ENCODE measurements around the gene GAS1.

Gene GAS1

GRCh38 chr9:86921151-86921923 lies 26.0 kb downstream of the GAS1 start:
- no peak for DNase-seq

GRCh38 chr9:86918556-86918955 lies 28.8 kb downstream of the GAS1 start:
- DNase-seq: no peak

DNA sequence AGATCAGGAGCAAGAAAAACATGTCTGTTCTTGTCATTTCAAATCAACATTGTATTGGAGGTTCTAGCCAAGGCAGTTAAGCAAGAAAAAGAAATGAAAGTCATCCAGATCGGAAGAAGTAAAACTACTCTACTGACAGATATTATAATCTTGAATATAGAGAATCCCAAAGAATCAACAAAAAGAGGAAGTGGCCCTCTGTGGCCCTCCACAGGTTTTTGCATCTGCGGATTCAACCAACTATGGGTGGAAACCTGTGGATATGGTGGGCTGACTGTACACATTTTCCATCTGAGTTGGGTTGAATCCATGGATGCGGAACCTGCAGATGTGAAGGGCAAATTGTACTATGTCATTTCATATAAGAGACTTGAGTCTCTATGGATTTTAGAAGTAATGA lies 35.1 kb downstream of the GAS1 start:
- DNase-seq: no peak

DNA sequence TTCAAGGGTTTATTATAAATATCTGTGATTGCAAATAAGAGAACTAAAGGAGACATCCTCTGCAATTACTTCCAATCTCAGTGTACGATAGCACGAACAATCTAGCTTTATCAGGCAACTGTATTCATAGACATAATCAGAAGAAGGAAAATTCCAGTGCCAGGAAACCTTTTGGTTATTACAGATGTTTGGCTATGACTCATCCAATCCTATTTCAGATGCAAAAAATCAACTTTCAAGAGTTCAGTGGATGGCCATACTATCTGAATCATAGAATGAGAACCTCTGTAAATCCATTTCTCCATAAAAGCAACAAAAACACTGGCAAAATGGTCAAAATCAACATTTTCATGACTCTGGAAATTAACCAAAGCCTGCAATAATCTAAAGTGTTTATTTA lies 37.9 kb downstream of the GAS1 start:
- no peak for DNase-seq

DNA sequence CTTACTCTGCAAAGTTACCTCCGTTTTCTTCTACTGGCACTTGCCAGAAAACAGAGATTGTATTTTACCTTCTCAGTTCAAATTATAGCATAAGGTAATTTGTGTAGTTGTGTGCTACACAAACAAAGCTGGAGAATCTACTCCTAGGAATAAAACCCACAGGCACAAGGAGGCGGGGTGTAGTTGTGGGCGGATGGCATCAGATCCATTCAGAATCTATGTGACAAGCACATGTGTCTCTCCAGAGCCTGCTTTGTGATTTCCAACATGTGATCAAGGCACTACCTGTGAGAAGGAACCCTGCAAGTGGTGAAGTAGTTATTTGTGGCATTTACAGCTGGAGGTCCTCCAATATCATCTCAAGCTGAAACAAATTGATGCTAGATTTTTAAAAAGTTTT lies 39.0 kb downstream of the GAS1 start:
- DNase-seq: no peak

DNA sequence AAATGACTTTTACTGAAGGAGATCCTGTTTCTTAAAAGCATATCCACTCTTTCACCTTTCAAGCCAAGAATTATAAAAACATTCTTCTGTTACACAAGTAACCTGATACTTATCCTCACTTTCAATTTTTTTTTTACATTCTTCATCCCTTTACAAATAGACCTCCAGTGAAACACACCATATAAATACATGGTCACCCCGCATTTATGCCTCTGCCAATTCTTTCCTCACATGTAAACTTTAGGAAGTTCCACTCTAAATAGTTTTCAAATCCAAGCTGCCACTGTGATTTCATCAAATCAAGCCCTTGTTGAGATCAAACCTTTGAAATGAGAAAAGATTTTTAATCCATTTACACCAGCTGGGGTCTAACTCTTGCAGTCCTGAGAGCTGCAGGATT lies 40.0 kb downstream of the GAS1 start:
- no peak for DNase-seq

- no peak for DNase-seq
These were observed 43.6 kb downstream of the GAS1 start for GRCh38 chr9:86903734-86904085.

DNA sequence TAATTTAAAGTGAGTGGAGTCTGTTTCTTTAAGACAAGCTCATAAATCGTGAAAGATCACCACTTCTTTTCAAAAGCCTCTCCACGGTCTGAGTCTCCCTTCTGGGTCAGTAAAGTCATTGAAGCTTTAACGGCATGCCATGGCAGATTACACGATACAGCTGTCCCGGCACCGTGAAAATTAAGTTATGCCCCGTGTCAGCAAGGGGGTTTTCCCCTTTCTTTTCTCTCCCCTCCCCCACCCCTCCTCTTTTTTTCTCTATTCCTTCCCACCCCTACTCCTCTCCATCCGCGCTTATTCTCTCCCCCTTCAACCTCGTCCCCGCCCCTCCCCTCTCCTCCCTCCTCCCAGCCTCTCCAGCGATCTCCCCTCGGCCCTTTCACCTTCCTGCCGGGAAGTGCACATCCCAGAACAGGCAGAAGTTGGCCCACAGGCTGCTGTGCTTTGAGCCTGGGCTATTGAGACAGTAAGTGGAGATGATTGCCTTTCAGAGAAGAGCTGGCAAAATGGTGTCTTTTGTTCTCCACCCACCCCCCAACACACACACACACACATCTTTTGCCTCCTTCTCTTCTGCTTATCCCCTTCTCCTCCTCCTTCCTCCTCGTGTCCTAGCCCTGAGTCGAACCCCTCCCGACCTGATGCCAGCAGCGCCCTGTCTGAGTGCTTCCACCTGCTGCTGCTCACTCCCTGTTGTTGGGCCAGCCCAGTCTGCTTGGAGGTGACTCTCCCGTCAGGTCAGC lies 44.1 kb downstream of the GAS1 start:
- DNase-seq: no peak

GRCh38 chr9:86902586-86902985 lies 44.7 kb downstream of the GAS1 start:
- DNase-seq: no peak

GRCh38 chr9:86902176-86902575 lies 45.1 kb downstream of the GAS1 start:
- DNase-seq: no peak

- no peak for DNase-seq
These were observed 45.8 kb downstream of the GAS1 start for GRCh38 chr9:86901511-86901910.

All from stimulated activated naive CD4-positive, alpha-beta T cell (primary cell).